Cardiac muscle cell (in vitro differentiated cells and primary cell): ENCODE measurements around the gene OSBPL5. TPM values are rescaled to one million over a fixed set of nuclear protein-coding genes. Genes with fewer than 3 reads are reported as not detected.

Experiments
- DNase-seq, 2 donors: peaks; one replicate each; pipeline versions ENCODE4 v3.0.0 to v3.0.0-alpha.2; 2010 to 2017; ENCODE audit warnings: low read depth in 1 of 2, low spot score in 1 of 2
- H3K27ac ChIP-seq: fragments of 200-600 bp; sonication (generic); 2 replicates; pipeline ENCODE4 v1.5.1; 2016
- H3K27me3 ChIP-seq: fragments of 200-600 bp; sonication (generic); 2 replicates; pipeline ENCODE4 v1.6.0; 2016; ENCODE audit warnings: control low read depth
- H3K36me3 ChIP-seq: fragments of 200-600 bp; sonication (generic); 2 replicates; pipeline ENCODE4 v1.5.1; 2016; ENCODE audit warnings: control low read depth
- H3K4me1 ChIP-seq: fragments of 200-600 bp; sonication (generic); 2 replicates; pipeline ENCODE4 v1.8.1; 2017; ENCODE audit warnings: low read depth, mild to moderate bottlenecking, mixed run types
- H3K4me3 ChIP-seq: fragments of 200-600 bp; sonication (generic); 2 replicates; pipeline ENCODE4 v1.5.1; 2016; ENCODE audit warnings: mild to moderate bottlenecking
- H3K9me3 ChIP-seq: fragments of 200-600 bp; sonication (generic); 2 replicates; pipeline ENCODE4 v1.5.1; 2017; ENCODE audit warnings: low read depth, mild to moderate bottlenecking, control low read depth
- polyA plus RNA-seq: library from polyadenylated mRNA; unstranded; fragments of >200 nt; fragmentation: Nextera tagmentation; extraction: Ambion mirVana; gene quantifications from 2 replicates; pipeline ENCODE4 v1.2.1, GENCODE V29; 2016
- total RNA-seq: library from RNA; depleted of rRNA; stranded (reverse); fragments of >200 nt; gene quantifications from 2 replicates; pipeline ENCODE4 v1.2.3, GENCODE V29; 2016
- TF ChIP-seq, protein P1 (sequence below): IDR thresholded peaks from 2 replicates; pipeline ENCODE4 v1.5.1; 2012; ENCODE audit warnings: low read depth, mild to moderate bottlenecking, low read length

The OSBPL5 gene
- total and polyA plus RNA-seq, 2 experiments from 2014 or later = 20.9 to 33.9 TPM

DNA sequence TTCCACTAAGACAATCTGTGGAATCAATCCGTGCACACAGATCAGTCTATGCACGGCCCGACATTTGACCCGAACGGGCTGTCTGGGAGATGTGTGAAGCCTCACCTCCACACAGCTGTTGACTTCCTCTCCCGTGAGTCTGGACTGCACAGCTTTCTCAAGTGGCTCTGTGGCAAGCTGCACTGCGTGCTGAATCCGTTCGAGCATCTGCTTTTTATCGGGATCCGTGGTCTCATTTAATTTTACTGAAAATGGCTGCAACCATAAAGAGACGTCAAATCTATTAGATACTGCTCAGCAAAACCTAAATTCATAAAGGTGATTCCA is 127.2 kb downstream of the OSBPL5 start:
- no peak for DNase-seq
- Histone ChIP-seq H3K4me1 (no peaks in the 10 kb centered on the region), H3K36me3 (peaks cover 19% of the 10 kb centered on the region), H3K9me3 (no peaks in the 10 kb centered on the region), H3K27ac (no peak overlapping the region), H3K27me3 (no peaks in the 10 kb centered on the region), H3K4me3 (no peak overlapping the region)
- TF ChIP-seq, protein P1, sequence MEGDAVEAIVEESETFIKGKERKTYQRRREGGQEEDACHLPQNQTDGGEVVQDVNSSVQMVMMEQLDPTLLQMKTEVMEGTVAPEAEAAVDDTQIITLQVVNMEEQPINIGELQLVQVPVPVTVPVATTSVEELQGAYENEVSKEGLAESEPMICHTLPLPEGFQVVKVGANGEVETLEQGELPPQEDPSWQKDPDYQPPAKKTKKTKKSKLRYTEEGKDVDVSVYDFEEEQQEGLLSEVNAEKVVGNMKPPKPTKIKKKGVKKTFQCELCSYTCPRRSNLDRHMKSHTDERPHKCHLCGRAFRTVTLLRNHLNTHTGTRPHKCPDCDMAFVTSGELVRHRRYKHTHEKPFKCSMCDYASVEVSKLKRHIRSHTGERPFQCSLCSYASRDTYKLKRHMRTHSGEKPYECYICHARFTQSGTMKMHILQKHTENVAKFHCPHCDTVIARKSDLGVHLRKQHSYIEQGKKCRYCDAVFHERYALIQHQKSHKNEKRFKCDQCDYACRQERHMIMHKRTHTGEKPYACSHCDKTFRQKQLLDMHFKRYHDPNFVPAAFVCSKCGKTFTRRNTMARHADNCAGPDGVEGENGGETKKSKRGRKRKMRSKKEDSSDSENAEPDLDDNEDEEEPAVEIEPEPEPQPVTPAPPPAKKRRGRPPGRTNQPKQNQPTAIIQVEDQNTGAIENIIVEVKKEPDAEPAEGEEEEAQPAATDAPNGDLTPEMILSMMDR = no peak

Other genes with a start within 250 kb of the OSBPL5 start
- gene PHLDA2, start 235.9 kb downstream of the OSBPL5 start, total RNA-seq = 1.1 TPM in 1 of 2 replicates, not detected in the other
- gene PHLDA2, start 235.9 kb downstream of the OSBPL5 start, polyA plus RNA-seq = 0.73 and 3.8 TPM in 2 replicates
- 132 and 150 TPM in 2 replicates for gene NAP1L4, start 173.0 kb downstream of the OSBPL5 start, total RNA-seq
- 250 and 254 TPM in 2 replicates for gene NAP1L4, start 173.0 kb downstream of the OSBPL5 start, polyA plus RNA-seq
- 18.5 and 21.5 TPM in 2 replicates for gene CARS1, start 107.9 kb downstream of the OSBPL5 start, total RNA-seq
- gene CARS1, start 107.9 kb downstream of the OSBPL5 start, polyA plus RNA-seq = 18.7 and 24.2 TPM in 2 replicates
- gene MRGPRG, start 53.5 kb upstream of the OSBPL5 start, total RNA-seq = not detected in 2 replicates
- not detected in 2 replicates for gene MRGPRG, start 53.5 kb upstream of the OSBPL5 start, polyA plus RNA-seq
- gene MRGPRE, start 67.1 kb upstream of the OSBPL5 start, total RNA-seq = not detected in 2 replicates
- not detected in 2 replicates for gene MRGPRE, start 67.1 kb upstream of the OSBPL5 start, polyA plus RNA-seq
- gene ZNF195, start 213.8 kb upstream of the OSBPL5 start, total RNA-seq = 20.2 and 35.5 TPM in 2 replicates
- gene ZNF195, start 213.8 kb upstream of the OSBPL5 start, polyA plus RNA-seq = 35.1 TPM in 2 replicates